HepG2 (cell line): ENCODE data around the gene SNRPF. TPM values are rescaled to one million over a fixed set of nuclear protein-coding genes. Genes with fewer than 3 reads are reported as not detected.

Experiments used
- ATAC-seq: fragments of 200-7000 bp; cut with Tn5 transposase; 3 replicates; pipeline ENCODE4 v1.9.1; 2020; ENCODE audit warnings: mild to moderate bottlenecking, moderate library complexity
- BruUV-seq: library from RNA; stranded (reverse); fragments of 400-500 nt; replicated peaks from 2 replicates; lab custom pipeline; 2021; lab: Mats Ljungman, UMichigan
- CTCF ChIA-PET: fragments of 300-600 bp; formaldehyde crosslinking; extraction: SDS; loops from one replicate; lab custom pipeline; 2021; ENCODE audit warnings: low total read pairs, inconsistent platforms, low intra/inter-chr PET ratio; lab: Yijun Ruan, JAX
- POLR2A ChIA-PET: fragments of 350-600 bp; sonication (Branson Sonifier 250); formaldehyde crosslinking; loops from one replicate; lab custom pipeline; 2020; ENCODE audit warnings: antibody characterized with exemption, inconsistent platforms; lab: Yijun Ruan, JAX
- DNase-seq: peaks from one replicate; pipeline ENCODE4 v3.0.0-alpha.2; 2015; ENCODE audit warnings: low spot score
- FAIRE-seq: peaks from 3 replicates; lab custom pipeline; 2011; peaks lifted over from hg19 to GRCh38; lab: Jason Lieb, UNC
- H2AFZ ChIP-seq: one replicate; pipeline ENCODE4 v1.6.1; 2011; ENCODE audit warnings: low read length, inconsistent platforms
- H3K27ac ChIP-seq: fragments of 300-600 bp; 3 replicates; pipeline ENCODE4 v1.8.0; 2011; ENCODE audit warnings: mixed run types, mild to moderate bottlenecking, mixed read lengths, low read length, inconsistent platforms; ENCODE audit not compliant: insufficient read depth; ENCODE audit errors: extremely low read length
- H3K27me3 ChIP-seq, 2 experiments: fragments of 200-600 bp in 1 of 2; 2 replicates in 1 of 2; 3 replicates in 1 of 2; pipeline versions ENCODE4 v1.6.0 to v1.8.0; 2011; ENCODE audit warnings: low read length in 2 of 2, mild to moderate bottlenecking in 2 of 2, moderate library complexity in 2 of 2, inconsistent platforms in 1 of 2; ENCODE audit not compliant: insufficient read depth in 2 of 2, control insufficient read depth in 1 of 2
- H3K36me3 ChIP-seq, 2 experiments: fragments of 200-600 bp in 1 of 2; replicated peaks in 1 of 2; 2 replicates in 1 of 2; 3 replicates in 1 of 2; pipeline versions ENCODE4 v1.5.1 to v1.8.0; 2011; ENCODE audit warnings: low read length in 2 of 2, inconsistent platforms in 1 of 2; ENCODE audit not compliant: insufficient read depth in 2 of 2, control insufficient read depth in 1 of 2
- H3K4me1 ChIP-seq: 2 replicates; pipeline ENCODE4 v1.5.1; 2012; ENCODE audit warnings: low read length, inconsistent platforms; ENCODE audit not compliant: insufficient read depth
- H3K4me2 ChIP-seq: 2 replicates; pipeline ENCODE4 v1.6.0; 2011; ENCODE audit warnings: low read depth, low read length, inconsistent platforms
- H3K4me3 ChIP-seq, 3 experiments: fragments of 200-600 bp in 1 of 3; sonication (generic), shearing (Covaris generic) in 1 of 3; replicated peaks in 1 of 3; 2 replicates each; pipeline ENCODE4 v1.5.1; 2011 to 2016; ENCODE audit warnings: low read length in 3 of 3, inconsistent platforms in 2 of 3, low read depth in 2 of 3, mild to moderate bottlenecking in 2 of 3, control low read depth in 1 of 3, mixed read lengths in 1 of 3; ENCODE audit not compliant: insufficient read depth in 1 of 3
- H3K79me2 ChIP-seq: one replicate; pipeline ENCODE4 v1.6.1; 2011; ENCODE audit warnings: low read length, inconsistent platforms; ENCODE audit not compliant: insufficient read depth
- H3K9ac ChIP-seq: 2 replicates; pipeline ENCODE4 v1.6.0; 2011; ENCODE audit warnings: mild to moderate bottlenecking, low read depth, low read length, inconsistent platforms; ENCODE audit not compliant: insufficient read depth
- H3K9me3 ChIP-seq: 2 replicates; pipeline ENCODE4 v1.5.1; 2012; ENCODE audit warnings: mild to moderate bottlenecking, low read length
- H4K20me1 ChIP-seq: 2 replicates; pipeline ENCODE4 v1.6.0; 2011; ENCODE audit warnings: inconsistent platforms, mild to moderate bottlenecking, low read length, moderate library complexity; ENCODE audit not compliant: insufficient read depth
- HNRNPK ChIP-seq: fragments of 200-400 bp; formaldehyde crosslinking; IDR thresholded peaks from 2 replicates; pipeline ENCODE4 v1.6.1; 2018; ENCODE audit warnings: low read length, low read depth, moderate library complexity, mild to moderate bottlenecking; ENCODE audit not compliant: poor library complexity, severe bottlenecking
- REXO4 ChIP-seq: sonication (generic); formaldehyde crosslinking; IDR thresholded peaks from 2 replicates; pipeline ENCODE4 v1.8.0; 2022; ENCODE audit warnings: missing genetic modification reagents, mild to moderate bottlenecking, borderline replicate concordance
- ZBTB46 ChIP-seq: sonication (generic); formaldehyde crosslinking; IDR thresholded peaks from 2 replicates; pipeline ENCODE4 v1.4.0; 2020; ENCODE audit warnings: mild to moderate bottlenecking, missing genetic modification reagents, borderline replicate concordance
- ZNF564 ChIP-seq: sonication (generic); formaldehyde crosslinking; IDR thresholded peaks from 2 replicates; pipeline ENCODE4 v1.8.1; 2023; ENCODE audit warnings: mild to moderate bottlenecking, missing genetic modification reagents
- WGBS: methylation state at CpG from one replicate; pipeline ENCODE4 v1.1.6; 2017; ENCODE audit warnings: low lambda C conversion rate; 5-methylcytosine and 5-hydroxymethylcytosine counted together
- in situ Hi-C: cut with HindIII; loops from 2 replicates; pipeline ENCODE4 v1.10.0; 2017; ENCODE audit warnings: low pct_unique_long_range_greater_than_20kb; ENCODE audit not compliant: extremely low pct_ligation_motif_present
- intact Hi-C: fragments of 100-400 bp; cut with micrococcal nuclease; formaldehyde crosslinking; loops from one replicate; pipeline ENCODE4 v1.10.0; 2022; ENCODE audit not compliant: unreplicated experiment
- polyA plus RNA-seq, 8 experiments: library from polyadenylated mRNA; depleted of rRNA in 3 of 8; stranded (reverse) in 7 of 8; unstranded in 1 of 8; fragments of >200 nt; fragmentation: Illumina TruSeq in 4 of 8; extraction: Trizol in 4 of 8; gene quantifications; 2 replicates each; pipeline versions ENCODE4 v1.2.1 to v1.2.3, GENCODE V29; 2011 to 2016; ENCODE audit warnings: low read depth in 4 of 8, missing spikeins in 1 of 8, mixed read lengths in 1 of 8; ENCODE audit not compliant: insufficient read depth in 1 of 8
- total RNA-seq, 5 experiments: library from RNA; depleted of rRNA; stranded (reverse); fragments of >200 nt; fragmentation: Illumina TruSeq; extraction: Trizol; gene quantifications; 2 replicates each; pipeline ENCODE4 v1.2.3, GENCODE V29; 2016; ENCODE audit warnings: low read depth in 1 of 5

Gene SNRPF
- total and polyA plus RNA-seq, 2 of the 13 experiments (the other 11 are each of a cell fraction or from before 2014, with no cell fraction given): 31.7 to 77.2 TPM

GRCh38 chr12:95829395-95829794, 29.4 kb upstream of the SNRPF start (continued):
- TF ChIP-seq ZBTB46 (CRISPR knock-in tag) (no peak), ZNF564 (CRISPR knock-in tag) (no peak), REXO4 (CRISPR knock-in tag) (no peak)

- FAIRE-seq (no peak), DNase-seq (no peak), ATAC-seq (no peak)
- H3K27me3 ChIP-seq: no peaks in the 10 kb centered on the region
- no peak overlapping the region for H3K9ac ChIP-seq
- H3K27ac ChIP-seq: no peak overlapping the region
- no peaks in the 10 kb centered on the region for H3K79me2 ChIP-seq
- no peaks in the 10 kb centered on the region for H4K20me1 ChIP-seq
- WGBS: 30% methylated on average over 2 of the region's 2 CpGs
- BruUV-seq: no TSS peak
- peaks cover 18% of the 10 kb centered on the region for H3K4me1 ChIP-seq
- H2AFZ ChIP-seq: no peak overlapping the region
- no peaks in the 10 kb centered on the region for H3K9me3 ChIP-seq
- H3K4me3 ChIP-seq: no peak overlapping the region
- POLR2A ChIA-PET: no interaction called here
- H3K4me2 ChIP-seq: no peak overlapping the region
- intact Hi-C loops: no loop called here
- CTCF ChIA-PET: no interaction called here
- in situ Hi-C loops: no loop called here
- H3K36me3 ChIP-seq: no peaks in the 10 kb centered on the region
- no peak for TF ChIP-seq HNRNPK
Measured at GRCh38 chr12:95830335-95831089, 28.2 kb upstream of the SNRPF start.
